ENCODE results near the gene TSPYL4. TPM values are rescaled to one million over a fixed set of nuclear protein-coding genes. Genes with fewer than 3 reads are reported as not detected.
A peak's percentile ranks its signal among the peaks of the same experiment; 100 is the strongest.

TSPYL4 gene
- total RNA-seq, 2 donors from 2014 or later: 10.3 to 13.1 TPM

- H3K9me3 Mint-ChIP-seq: no peaks in the 10 kb centered on the region
- no peak overlapping the region for H3K4me3 Mint-ChIP-seq
- H3K27me3 Mint-ChIP-seq: no peaks in the 10 kb centered on the region
- H3K36me3 Mint-ChIP-seq (ENCODE audit: low read depth): peaks cover under 1% of the 10 kb centered on the region
- ATAC-seq (replicated peaks): no peak
- H3K4me1 Mint-ChIP-seq: peaks cover 24% of the 10 kb centered on the region
- H3K27ac Mint-ChIP-seq: no peak overlapping the region
These were observed 2.8 kb upstream of the TSPYL4 start for GRCh38 chr6:116256694-116257093.

DNA sequence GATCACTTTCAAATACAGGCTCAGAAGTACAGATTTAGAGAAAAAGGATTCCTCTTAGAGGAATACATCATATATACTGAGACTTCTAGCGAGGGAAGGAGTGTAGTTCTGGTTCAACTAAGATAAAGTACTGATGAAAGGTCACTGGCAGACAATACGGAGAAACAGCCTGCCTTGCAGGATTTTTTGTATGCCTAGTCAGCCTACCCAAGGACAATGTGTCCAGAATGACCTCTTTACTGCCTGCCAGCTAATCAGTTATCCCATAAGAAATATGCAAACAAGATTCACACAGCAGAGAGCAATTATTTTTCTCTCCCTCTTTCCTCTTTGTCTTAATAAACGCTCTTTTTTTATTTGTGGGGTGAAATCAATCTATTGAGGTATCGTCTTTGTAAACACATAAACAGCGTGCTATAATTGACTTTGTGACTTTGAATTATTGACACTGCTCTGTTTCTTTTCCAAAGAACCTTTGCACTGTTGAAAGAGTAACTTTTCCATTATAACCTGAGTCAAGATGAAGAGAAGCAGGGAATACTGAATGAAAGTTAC lies 1.4 kb upstream of the TSPYL4 start:
- no peak overlapping the region for H3K4me3 Mint-ChIP-seq
- no peak overlapping the region for H3K27ac Mint-ChIP-seq
- no peak for ATAC-seq (replicated peaks)
- peaks cover 4% of the 10 kb centered on the region for H3K36me3 Mint-ChIP-seq (ENCODE audit: low read depth)
- H3K4me1 Mint-ChIP-seq: peaks cover 26% of the 10 kb centered on the region
- no peaks in the 10 kb centered on the region for H3K27me3 Mint-ChIP-seq
- H3K9me3 Mint-ChIP-seq: no peaks in the 10 kb centered on the region

GRCh38 chr6:116254297-116255056 lies 602 bp upstream of the TSPYL4 start:
- Mint-ChIP-seq H3K27ac (no peak overlapping the region), H3K4me3 (no peak overlapping the region), H3K4me1 (peaks cover 25% of the 10 kb centered on the region), H3K9me3 (no peaks in the 10 kb centered on the region), H3K36me3 (ENCODE audit: low read depth) (peaks cover 9% of the 10 kb centered on the region), H3K27me3 (no peaks in the 10 kb centered on the region)
- peak; percentile 34 for ATAC-seq (replicated peaks)

- H3K27me3 Mint-ChIP-seq: no peaks in the 10 kb centered on the region
- no peak for ATAC-seq (replicated peaks)
- no peak overlapping the region for H3K27ac Mint-ChIP-seq
- H3K36me3 Mint-ChIP-seq (ENCODE audit: low read depth): peaks cover 9% of the 10 kb centered on the region
- H3K9me3 Mint-ChIP-seq: no peaks in the 10 kb centered on the region
- no peak overlapping the region for H3K4me3 Mint-ChIP-seq
- H3K4me1 Mint-ChIP-seq: peaks cover 25% of the 10 kb centered on the region
These were observed 729 bp downstream of the TSPYL4 start for GRCh38 chr6:116253188-116253504.

GRCh38 chr6:116251568-116252384 lies 2.1 kb downstream of the TSPYL4 start:
- peaks cover 25% of the 10 kb centered on the region for H3K4me1 Mint-ChIP-seq
- no peak overlapping the region for H3K27ac Mint-ChIP-seq
- H3K4me3 Mint-ChIP-seq: no peak overlapping the region

GRCh38 chr6:116248577-116248976 lies 5.3 kb downstream of the TSPYL4 start:
- H3K27ac Mint-ChIP-seq: no peak overlapping the region
- peaks cover 25% of the 10 kb centered on the region for H3K4me1 Mint-ChIP-seq
- no peak overlapping the region for H3K4me3 Mint-ChIP-seq
- no peaks in the 10 kb centered on the region for H3K27me3 Mint-ChIP-seq
- peaks cover 16% of the 10 kb centered on the region for H3K36me3 Mint-ChIP-seq (ENCODE audit: low read depth)
- no peak for ATAC-seq (replicated peaks)
- no peaks in the 10 kb centered on the region for H3K9me3 Mint-ChIP-seq

More at GRCh38 chr6:116251568-116252384, 2.1 kb downstream of the TSPYL4 start:
- H3K27me3 Mint-ChIP-seq: no peaks in the 10 kb centered on the region
- no peak for ATAC-seq (replicated peaks)
- H3K36me3 Mint-ChIP-seq (ENCODE audit: low read depth): peaks cover 9% of the 10 kb centered on the region
- no peaks in the 10 kb centered on the region for H3K9me3 Mint-ChIP-seq

DNA sequence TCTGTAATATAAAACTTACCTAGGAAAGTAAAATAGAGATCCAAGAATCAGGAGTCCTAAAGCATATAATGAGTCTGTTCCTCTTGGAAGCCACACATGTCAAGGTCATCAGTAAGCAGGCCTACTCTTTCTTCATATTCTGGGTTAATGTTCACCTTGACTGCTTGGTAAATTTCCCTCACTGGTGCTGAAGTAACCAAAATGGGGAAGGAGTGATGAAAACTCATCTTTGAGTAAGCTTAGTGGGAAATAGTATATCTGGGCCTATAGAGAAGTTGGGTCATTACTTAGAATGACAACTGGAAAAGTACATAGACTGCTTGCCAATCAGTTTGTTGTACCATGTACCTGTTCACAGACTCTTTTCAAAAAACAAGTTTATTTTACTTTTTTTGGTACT lies 6.6 kb downstream of the TSPYL4 start:
- no peak overlapping the region for H3K27ac Mint-ChIP-seq
- ATAC-seq (replicated peaks): no peak
- no peaks in the 10 kb centered on the region for H3K27me3 Mint-ChIP-seq
- no peak overlapping the region for H3K4me3 Mint-ChIP-seq
- H3K36me3 Mint-ChIP-seq (ENCODE audit: low read depth): peaks cover 16% of the 10 kb centered on the region
- peaks cover 24% of the 10 kb centered on the region for H3K4me1 Mint-ChIP-seq
- no peaks in the 10 kb centered on the region for H3K9me3 Mint-ChIP-seq

- Mint-ChIP-seq H3K27me3 (no peaks in the 10 kb centered on the region), H3K4me3 (no peak overlapping the region), H3K36me3 (ENCODE audit: low read depth) (peaks cover 16% of the 10 kb centered on the region), H3K27ac (no peak overlapping the region), H3K9me3 (no peaks in the 10 kb centered on the region), H3K4me1 (peaks cover 13% of the 10 kb centered on the region)
- ATAC-seq (replicated peaks): no peak
These were observed 7.8 kb downstream of the TSPYL4 start for GRCh38 chr6:116246089-116246488.

DNA sequence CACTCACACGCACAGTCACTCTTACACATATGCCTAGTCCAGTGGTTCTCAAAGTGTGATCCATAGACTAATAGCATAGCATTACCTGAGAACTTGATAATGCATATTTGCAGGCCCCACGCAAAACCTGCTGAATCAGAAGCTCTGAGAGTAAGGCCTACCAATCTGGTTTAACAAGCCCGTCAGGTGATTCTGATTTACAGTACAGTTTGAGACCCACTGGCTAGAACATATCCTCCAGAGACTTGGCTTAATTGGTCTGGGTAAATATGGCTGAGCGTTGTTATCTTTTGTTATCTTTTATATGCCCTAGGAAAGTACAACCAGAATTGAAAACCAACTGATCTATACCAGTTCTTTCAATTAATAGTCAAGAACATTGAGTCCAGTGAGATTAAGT lies 9.6 kb downstream of the TSPYL4 start:
- Mint-ChIP-seq H3K9me3 (no peaks in the 10 kb centered on the region), H3K27ac (no peak overlapping the region), H3K36me3 (ENCODE audit: low read depth) (peaks cover 21% of the 10 kb centered on the region), H3K4me1 (no peaks in the 10 kb centered on the region), H3K4me3 (no peak overlapping the region), H3K27me3 (no peaks in the 10 kb centered on the region)
- ATAC-seq (replicated peaks): no peak

GRCh38 chr6:116239856-116240255 lies 14.0 kb downstream of the TSPYL4 start:
- no peaks in the 10 kb centered on the region for H3K4me1 Mint-ChIP-seq

GRCh38 chr6:116239256-116239655 lies 14.6 kb downstream of the TSPYL4 start:
- H3K9me3 Mint-ChIP-seq: no peaks in the 10 kb centered on the region
- H3K27me3 Mint-ChIP-seq: no peaks in the 10 kb centered on the region
- H3K36me3 Mint-ChIP-seq (ENCODE audit: low read depth): peaks cover 31% of the 10 kb centered on the region
- H3K27ac Mint-ChIP-seq: no peak overlapping the region
- no peaks in the 10 kb centered on the region for H3K4me1 Mint-ChIP-seq
- ATAC-seq (replicated peaks): no peak
- H3K4me3 Mint-ChIP-seq: no peak overlapping the region

More at GRCh38 chr6:116239856-116240255, 14.0 kb downstream of the TSPYL4 start:
- ATAC-seq (replicated peaks): no peak
- Mint-ChIP-seq H3K4me3 (no peak overlapping the region), H3K9me3 (no peaks in the 10 kb centered on the region), H3K27me3 (no peaks in the 10 kb centered on the region), H3K27ac (no peak overlapping the region), H3K36me3 (ENCODE audit: low read depth) (peaks cover 34% of the 10 kb centered on the region)

GRCh38 chr6:116238083-116238482 lies 15.8 kb downstream of the TSPYL4 start:
- H3K27ac Mint-ChIP-seq: no peak overlapping the region
- no peaks in the 10 kb centered on the region for H3K9me3 Mint-ChIP-seq
- H3K27me3 Mint-ChIP-seq: no peaks in the 10 kb centered on the region
- no peak overlapping the region for H3K4me3 Mint-ChIP-seq
- no peaks in the 10 kb centered on the region for H3K4me1 Mint-ChIP-seq
- no peak for ATAC-seq (replicated peaks)
- peaks cover 27% of the 10 kb centered on the region for H3K36me3 Mint-ChIP-seq (ENCODE audit: low read depth)

DNA sequence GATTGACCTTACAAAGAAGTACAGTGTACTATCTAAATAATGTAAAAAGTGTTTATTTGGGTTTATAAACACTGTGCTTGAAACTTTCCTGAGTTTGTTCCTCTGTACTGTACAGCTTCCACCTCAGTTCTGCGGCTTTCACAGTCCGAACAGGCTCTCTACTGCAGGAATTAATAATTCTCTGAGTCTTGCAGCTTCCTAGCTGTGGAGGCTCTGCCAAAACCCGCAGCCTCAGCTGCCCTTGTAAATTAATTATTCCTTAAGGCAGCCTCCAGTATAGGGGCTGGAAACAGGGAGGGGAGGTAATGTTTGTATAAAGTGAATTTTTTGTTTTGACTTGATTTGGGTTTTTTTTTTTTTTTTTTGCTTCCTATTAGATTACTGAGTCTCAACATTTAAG lies 19.2 kb downstream of the TSPYL4 start:
- peaks cover 18% of the 10 kb centered on the region for H3K36me3 Mint-ChIP-seq (ENCODE audit: low read depth)
- no peak for ATAC-seq (replicated peaks)
- no peak overlapping the region for H3K4me3 Mint-ChIP-seq
- H3K4me1 Mint-ChIP-seq: no peaks in the 10 kb centered on the region
- no peak overlapping the region for H3K27ac Mint-ChIP-seq
- H3K9me3 Mint-ChIP-seq: no peaks in the 10 kb centered on the region
- no peaks in the 10 kb centered on the region for H3K27me3 Mint-ChIP-seq

- ATAC-seq (replicated peaks): no peak
- H3K27me3 Mint-ChIP-seq: no peaks in the 10 kb centered on the region
- no peaks in the 10 kb centered on the region for H3K4me1 Mint-ChIP-seq
- no peak overlapping the region for H3K27ac Mint-ChIP-seq
- H3K9me3 Mint-ChIP-seq: no peaks in the 10 kb centered on the region
- no peak overlapping the region for H3K4me3 Mint-ChIP-seq
- peaks cover 7% of the 10 kb centered on the region for H3K36me3 Mint-ChIP-seq (ENCODE audit: low read depth)
These were observed 24.5 kb downstream of the TSPYL4 start for GRCh38 chr6:116229287-116229913.
